Neuronal stem cell (in vitro differentiated cells): ENCODE measurements around the gene TINAGL1.

Experiments
- DNase-seq: peaks from one replicate; pipeline ENCODE4 v3.0.0-alpha.2; 2013; ENCODE audit warnings: low spot score
- H2AFZ ChIP-seq: one replicate; pipeline ENCODE4 v1.6.1; 2013; ENCODE audit warnings: mild to moderate bottlenecking, low read length, inconsistent platforms
- H2AK5ac ChIP-seq: 2 replicates; pipeline ENCODE4 v1.6.1; 2013; ENCODE audit warnings: low read depth, mild to moderate bottlenecking, inconsistent platforms, low read length, moderate library complexity, mixed read lengths
- H2BK120ac ChIP-seq: 2 replicates; pipeline ENCODE4 v1.6.1; 2013; ENCODE audit warnings: low read depth, mild to moderate bottlenecking, inconsistent platforms, low read length, moderate library complexity, mixed read lengths
- H2BK12ac ChIP-seq: one replicate; pipeline ENCODE4 v1.6.1; 2013; ENCODE audit warnings: low read length, inconsistent platforms
- H2BK15ac ChIP-seq: 2 replicates; pipeline ENCODE4 v1.6.1; 2013; ENCODE audit warnings: mild to moderate bottlenecking, low read length, inconsistent platforms, mixed read lengths
- H2BK5ac ChIP-seq: one replicate; pipeline ENCODE4 v1.6.1; 2013; ENCODE audit warnings: inconsistent platforms, mild to moderate bottlenecking, low read length, moderate library complexity
- H3K14ac ChIP-seq: one replicate; pipeline ENCODE4 v1.6.1; 2013; ENCODE audit warnings: low read length, inconsistent platforms
- H3K18ac ChIP-seq: 2 replicates; pipeline ENCODE4 v1.6.1; 2013; ENCODE audit warnings: low read length, inconsistent platforms
- H3K23ac ChIP-seq: 2 replicates; pipeline ENCODE4 v1.6.1; 2013; ENCODE audit warnings: low read depth, mild to moderate bottlenecking, mixed read lengths, low read length, inconsistent platforms; ENCODE audit not compliant: poor library complexity
- H3K27ac ChIP-seq: replicated peaks from 3 replicates; pipeline ENCODE4 v1.5.1; 2013; ENCODE audit warnings: low read length, inconsistent platforms
- H3K27me3 ChIP-seq, 3 experiments: 2 replicates each; pipeline ENCODE4 v1.6.1; 2013; ENCODE audit warnings: low read length in 3 of 3, mild to moderate bottlenecking in 2 of 3, inconsistent platforms in 1 of 3, low read depth in 1 of 3, mixed read lengths in 1 of 3, moderate library complexity in 1 of 3; ENCODE audit not compliant: control insufficient read depth in 3 of 3, insufficient read depth in 3 of 3
- H3K36me3 ChIP-seq, 2 donors: replicated peaks in 1 of 2; 2 replicates each; pipeline ENCODE4 v1.6.1; 2013; ENCODE audit warnings: low read length in 2 of 2; ENCODE audit not compliant: control insufficient read depth in 2 of 2, insufficient read depth in 2 of 2
- H3K4ac ChIP-seq: 2 replicates; pipeline ENCODE4 v1.6.1; 2013; ENCODE audit warnings: inconsistent platforms, mild to moderate bottlenecking, low read length, moderate library complexity
- H3K4me1 ChIP-seq, 2 donors: 1 replicate in 1 of 2; 2 replicates in 1 of 2; pipeline ENCODE4 v1.6.1; 2013; ENCODE audit warnings: low read length in 2 of 2, low read depth in 1 of 2; ENCODE audit not compliant: control insufficient read depth in 2 of 2, insufficient read depth in 1 of 2
- H3K4me2 ChIP-seq: one replicate; pipeline ENCODE4 v1.6.1; 2013; ENCODE audit warnings: mild to moderate bottlenecking, low read length, inconsistent platforms; ENCODE audit not compliant: insufficient read depth, poor library complexity, severe bottlenecking
- H3K4me3 ChIP-seq, 2 donors: 2 replicates each; pipeline ENCODE4 v1.5.1; 2013; ENCODE audit warnings: low read length in 2 of 2, mild to moderate bottlenecking in 2 of 2, inconsistent platforms in 1 of 2, moderate library complexity in 1 of 2
- H3K79me1 ChIP-seq: one replicate; pipeline ENCODE4 v1.6.1; 2013; ENCODE audit warnings: low read depth, mild to moderate bottlenecking, inconsistent platforms, low read length, moderate library complexity
- H3K9ac ChIP-seq: one replicate; pipeline ENCODE4 v1.6.1; 2013; ENCODE audit warnings: mild to moderate bottlenecking, low read depth, low read length, inconsistent platforms; ENCODE audit not compliant: poor library complexity
- H3K9me3 ChIP-seq, 2 donors: replicated peaks in 1 of 2; 2 replicates each; pipeline versions ENCODE3 to v1.6.1; 2013; ENCODE audit warnings: low read length in 2 of 2, mild to moderate bottlenecking in 2 of 2, inconsistent platforms in 1 of 2, low read depth in 1 of 2, mixed read lengths in 1 of 2, moderate library complexity in 1 of 2; ENCODE audit not compliant: control insufficient read depth in 2 of 2, insufficient read depth in 1 of 2
- H4K8ac ChIP-seq: one replicate; pipeline ENCODE4 v1.6.1; 2013; ENCODE audit warnings: low read depth, mild to moderate bottlenecking, inconsistent platforms, low read length, moderate library complexity
- H4K91ac ChIP-seq: one replicate; pipeline ENCODE4 v1.6.1; 2013; ENCODE audit warnings: low read length, low read depth, mild to moderate bottlenecking, inconsistent platforms; ENCODE audit not compliant: poor library complexity
- WGBS, 2 donors: extraction: QIAGEN DNeasy Blood & Tissue Kit; methylation state at CpG; one replicate each; pipeline ENCODE4 v1.1.7; 2013; ENCODE audit warnings: missing lambda C conversion rate in 2 of 2, mixed read lengths in 1 of 2; ENCODE audit not compliant: insufficient read length in 2 of 2, insufficient replicate concordance in 1 of 2; ENCODE audit errors: extremely low coverage in 2 of 2; 5-methylcytosine and 5-hydroxymethylcytosine counted together

Gene TINAGL1

GRCh38 chr1:31615414-31615813 lies 39.1 kb downstream of the TINAGL1 start:
- H3K36me3 ChIP-seq, result no peaks in the 10 kb centered on the region
- no peak overlapping the region for H3K14ac ChIP-seq
- no peak for DNase-seq
- H3K9me3 ChIP-seq, result no peaks in the 10 kb centered on the region
- H3K79me1 ChIP-seq, result no peaks in the 10 kb centered on the region
- no peak overlapping the region for H3K4me2 ChIP-seq
- no peak overlapping the region for H2BK12ac ChIP-seq
- no peak overlapping the region for H2BK5ac ChIP-seq
- no peak overlapping the region for H2BK120ac ChIP-seq
- H3K27ac ChIP-seq, result no peak overlapping the region
- peak overlapping the region; percentile 28 for H4K91ac ChIP-seq
- peak overlapping the region; percentile 27 for H3K18ac ChIP-seq
- H2AK5ac ChIP-seq, result peak overlapping the region; percentile 41
- H4K8ac ChIP-seq, result no peak overlapping the region
- H3K4ac ChIP-seq, result no peak overlapping the region
- WGBS, 2 donors, result no CpG with 5 or more reads among the region's 6 CpGs
- peaks cover 4 to 12% of the 10 kb centered on the region in 2 donors for H3K4me1 ChIP-seq
- H2AFZ ChIP-seq, result no peak overlapping the region
- H3K4me3 ChIP-seq, result no peak overlapping the region
- no peak overlapping the region for H3K9ac ChIP-seq
- H2BK15ac ChIP-seq, result no peak overlapping the region
- H3K23ac ChIP-seq, result no peak overlapping the region
- peaks cover 0 to 66% (median 18%) of the 10 kb centered on the region in 3 experiments for H3K27me3 ChIP-seq

GRCh38 chr1:31615939-31616338 lies 39.6 kb downstream of the TINAGL1 start:
- H3K18ac ChIP-seq, result no peak overlapping the region

DNA sequence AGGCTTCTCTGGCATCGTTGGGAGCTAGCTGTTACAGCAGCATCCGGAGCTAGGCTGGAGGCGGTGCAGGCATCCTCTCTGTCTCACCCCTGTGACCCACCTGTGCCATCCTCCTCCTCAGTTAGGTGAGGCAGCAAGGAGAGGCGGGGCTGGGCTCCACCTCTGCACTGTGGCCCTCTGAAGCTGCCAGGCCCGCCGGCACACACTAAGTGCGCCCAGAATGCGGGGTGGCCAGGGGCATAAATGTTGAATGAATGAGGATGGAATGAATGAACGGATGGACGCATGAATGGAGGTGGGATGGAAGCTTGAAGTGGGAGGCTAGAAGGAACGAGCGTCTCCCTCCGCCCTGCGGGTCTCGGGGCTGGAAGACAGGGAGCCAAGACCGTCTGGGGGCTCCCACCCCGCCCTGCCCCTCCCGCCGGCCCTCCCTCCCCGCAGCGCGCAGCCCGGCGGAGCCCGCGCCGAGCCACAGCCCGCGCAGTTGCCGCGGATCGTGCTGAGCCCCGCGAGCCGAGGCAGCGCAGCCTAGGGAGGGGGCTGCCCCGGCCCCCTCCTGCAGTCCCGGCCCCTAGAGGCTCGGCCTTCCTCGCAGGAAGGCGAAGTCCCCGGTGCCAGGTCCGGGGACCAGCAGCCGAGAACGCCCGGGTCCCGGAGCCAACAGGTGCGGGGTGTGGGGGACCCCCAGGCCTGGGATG lies 41.1 kb downstream of the TINAGL1 start, which contains the start of gene HCRTR1:
HCRTR1 (plus strand) TSS at position 472 of the 698 bp plus-strand sequence. CDS start 1,504 bp downstream, outside the sequence.
- Histone ChIP-seq H2AK5ac (no peak within 1 kb of the TSS), H2AFZ (peak within 1 kb of the TSS; percentile 98), H3K79me1 (no peaks in the 10 kb centered on the region), H3K4me1 (peaks cover 4 to 12% of the 10 kb centered on the region in 2 donors), H3K18ac (peak within 1 kb of the TSS; percentile 93), H3K14ac (no peak within 1 kb of the TSS), H2BK120ac (peak within 1 kb of the TSS; percentile 20), H3K27me3 (peaks cover 0 to 62% (median 18%) of the 10 kb centered on the region in 3 experiments), H2BK15ac (no peak within 1 kb of the TSS), H2BK12ac (peak within 1 kb of the TSS; percentile 95), H3K4me3 (peak within 1 kb of the TSS; percentile 46 to 87), H3K4me2 (peak within 1 kb of the TSS; percentile 95), H4K8ac (no peak within 1 kb of the TSS), H4K91ac (no peak within 1 kb of the TSS), H3K4ac (no peak within 1 kb of the TSS), H2BK5ac (no peak within 1 kb of the TSS), H3K27ac (no peak within 1 kb of the TSS), H3K23ac (no peak within 1 kb of the TSS), H3K9ac (peak within 1 kb of the TSS; percentile 85), H3K36me3 (no peaks in the 10 kb centered on the region), H3K9me3 (no peaks in the 10 kb centered on the region)
- no CpG with 5 or more reads among the region's 48 CpGs for WGBS, 2 donors
- no peak for DNase-seq

More at GRCh38 chr1:31615939-31616338, 39.6 kb downstream of the TINAGL1 start:
- H3K79me1 ChIP-seq, result no peaks in the 10 kb centered on the region
- no peak overlapping the region for H3K4me2 ChIP-seq
- H2BK12ac ChIP-seq, result no peak overlapping the region
- H3K4ac ChIP-seq, result no peak overlapping the region
- H3K9ac ChIP-seq, result no peak overlapping the region
- WGBS, 2 donors, result no CpG with 5 or more reads among the region's 2 CpGs
- no peaks in the 10 kb centered on the region for H3K9me3 ChIP-seq
- peaks cover 4 to 12% of the 10 kb centered on the region in 2 donors for H3K4me1 ChIP-seq
- no peak overlapping the region for H3K4me3 ChIP-seq
- H3K36me3 ChIP-seq, result no peaks in the 10 kb centered on the region
- H3K27ac ChIP-seq, result no peak overlapping the region
- H3K14ac ChIP-seq, result no peak overlapping the region
- DNase-seq, result no peak
- no peak overlapping the region for H2BK15ac ChIP-seq
- no peak overlapping the region for H2AK5ac ChIP-seq
- H2BK120ac ChIP-seq, result no peak overlapping the region
- no peak overlapping the region for H3K23ac ChIP-seq
- H4K91ac ChIP-seq, result no peak overlapping the region
- H2AFZ ChIP-seq, result no peak overlapping the region
- peaks cover 0 to 66% (median 18%) of the 10 kb centered on the region in 3 experiments for H3K27me3 ChIP-seq
- no peak overlapping the region for H4K8ac ChIP-seq
- H2BK5ac ChIP-seq, result no peak overlapping the region

GRCh38 chr1:31617916-31618746 lies 41.8 kb downstream of the TINAGL1 start:
- DNase-seq, result peak; percentile 78
- H3K4me2 ChIP-seq, result peak overlapping the region; percentile 95
- H3K9me3 ChIP-seq, result no peaks in the 10 kb centered on the region
- H3K4me3 ChIP-seq, result peak overlapping the region; percentile 46 to 87
- no peak overlapping the region for H3K4ac ChIP-seq
- peak overlapping the region; percentile 93 for H3K18ac ChIP-seq
- H2BK5ac ChIP-seq, result no peak overlapping the region
- H3K9ac ChIP-seq, result peak overlapping the region; percentile 85
- H4K8ac ChIP-seq, result no peak overlapping the region
- H3K27ac ChIP-seq, result no peak overlapping the region
- no peak overlapping the region for H4K91ac ChIP-seq
- H2BK120ac ChIP-seq, result peak overlapping the region; percentile 20
- H2BK12ac ChIP-seq, result no peak overlapping the region
- peaks cover 4 to 12% of the 10 kb centered on the region in 2 donors for H3K4me1 ChIP-seq
- H3K27me3 ChIP-seq, result peaks cover 0 to 57% (median 18%) of the 10 kb centered on the region in 3 experiments
- H3K36me3 ChIP-seq, result no peaks in the 10 kb centered on the region
- peak overlapping the region; percentile 98 for H2AFZ ChIP-seq
- H3K23ac ChIP-seq, result no peak overlapping the region
- H2AK5ac ChIP-seq, result no peak overlapping the region
- WGBS, 2 donors, result no CpG with 5 or more reads among the region's 56 CpGs
- H3K14ac ChIP-seq, result no peak overlapping the region
- no peak overlapping the region for H2BK15ac ChIP-seq
- no peaks in the 10 kb centered on the region for H3K79me1 ChIP-seq
